Osteoblast (primary cell): ENCODE data around the gene C15orf62. TPM values are rescaled to one million over a fixed set of nuclear protein-coding genes. Genes with fewer than 3 reads are reported as not detected.

Experiments used
- DNase-seq: peaks from one replicate; pipeline ENCODE4 v3.0.0; 2011; ENCODE audit warnings: low spot score, mixed read lengths; ENCODE audit not compliant: insufficient read length; ENCODE audit errors: missing footprints
- H2AFZ ChIP-seq: 2 replicates; pipeline ENCODE4 v1.6.0; 2011; ENCODE audit warnings: mild to moderate bottlenecking, low read length
- H3K27ac ChIP-seq: 2 replicates; pipeline ENCODE4 v1.5.1; 2011; ENCODE audit warnings: mild to moderate bottlenecking, low read depth, low read length, moderate library complexity
- H3K27me3 ChIP-seq: 2 replicates; pipeline ENCODE4 v1.6.0; 2012; ENCODE audit warnings: mild to moderate bottlenecking, control low read depth, inconsistent platforms, low read length, moderate library complexity; ENCODE audit not compliant: insufficient read depth
- H3K36me3 ChIP-seq: 2 replicates; pipeline ENCODE4 v1.5.1; 2011; ENCODE audit warnings: mild to moderate bottlenecking, low read length, control low read depth, moderate library complexity; ENCODE audit not compliant: insufficient read depth
- H3K4me1 ChIP-seq: 2 replicates; pipeline ENCODE4 v1.5.1; 2011; ENCODE audit warnings: mild to moderate bottlenecking, low read length, control low read depth, moderate library complexity; ENCODE audit not compliant: insufficient read depth
- H3K4me2 ChIP-seq: 2 replicates; pipeline ENCODE4 v1.6.0; 2011; ENCODE audit warnings: mild to moderate bottlenecking, low read length; ENCODE audit not compliant: insufficient read depth
- H3K4me3 ChIP-seq: fragments of 200-600 bp; sonication (generic); 3 replicates; pipeline ENCODE4 v1.5.1; 2012; ENCODE audit warnings: mild to moderate bottlenecking, low read length, inconsistent platforms; ENCODE audit not compliant: insufficient read depth
- H3K79me2 ChIP-seq: 2 replicates; pipeline ENCODE4 v1.6.0; 2012; ENCODE audit warnings: mild to moderate bottlenecking, low read length, control low read depth, inconsistent platforms; ENCODE audit not compliant: insufficient read depth
- H3K9me3 ChIP-seq: 2 replicates; pipeline ENCODE4 v1.5.1; 2011; ENCODE audit warnings: low read depth, low read length, control low read depth
- H4K20me1 ChIP-seq: 2 replicates; pipeline ENCODE4 v1.6.0; 2012; ENCODE audit warnings: mild to moderate bottlenecking, low read length, control low read depth; ENCODE audit not compliant: insufficient read depth
- total RNA-seq: library from RNA; depleted of rRNA; stranded (reverse); fragments of >200 nt; gene quantifications from 2 replicates; pipeline ENCODE4 v1.2.3, GENCODE V29; 2012
- TF ChIP-seq, protein P1 (sequence below): IDR thresholded peaks from 2 replicates; pipeline ENCODE4 v1.5.1; 2011; ENCODE audit warnings: mild to moderate bottlenecking, low read depth, low read length, moderate library complexity; ENCODE audit errors: extremely low read depth

Gene C15orf62
- total RNA-seq, 1 donor = under 0.01 TPM

DNA sequence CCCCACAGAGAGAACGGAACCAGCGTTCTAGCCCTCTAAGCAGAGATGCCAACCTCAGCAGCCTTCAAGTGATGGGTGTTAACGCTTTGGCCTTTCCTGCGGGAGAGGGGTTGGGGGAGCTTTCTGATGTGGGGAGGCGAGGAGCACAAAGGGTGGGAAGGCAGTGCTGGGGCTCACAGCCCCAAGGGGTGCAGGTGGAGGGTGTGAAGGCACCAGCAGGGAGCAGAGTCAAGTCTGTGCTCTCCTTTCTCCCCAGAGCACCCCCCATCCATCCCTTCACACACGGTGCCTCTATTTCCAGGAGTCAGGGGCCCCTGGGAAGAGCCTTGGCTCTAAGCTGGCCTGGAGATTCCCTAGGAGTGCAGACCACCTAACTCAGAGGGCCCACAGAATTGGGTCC lies 4.1 kb downstream of the C15orf62 start:
- Histone ChIP-seq H3K4me1 (peaks cover 11% of the 10 kb centered on the region), H3K9me3 (no peaks in the 10 kb centered on the region), H3K27ac (no peak overlapping the region), H3K79me2 (no peaks in the 10 kb centered on the region), H3K4me2 (no peak overlapping the region), H3K4me3 (no peak overlapping the region), H2AFZ (no peak overlapping the region), H3K36me3 (peaks cover 62% of the 10 kb centered on the region), H4K20me1 (peaks cover 9% of the 10 kb centered on the region), H3K27me3 (no peaks in the 10 kb centered on the region)
- no peak for DNase-seq
- TF ChIP-seq, protein P1, sequence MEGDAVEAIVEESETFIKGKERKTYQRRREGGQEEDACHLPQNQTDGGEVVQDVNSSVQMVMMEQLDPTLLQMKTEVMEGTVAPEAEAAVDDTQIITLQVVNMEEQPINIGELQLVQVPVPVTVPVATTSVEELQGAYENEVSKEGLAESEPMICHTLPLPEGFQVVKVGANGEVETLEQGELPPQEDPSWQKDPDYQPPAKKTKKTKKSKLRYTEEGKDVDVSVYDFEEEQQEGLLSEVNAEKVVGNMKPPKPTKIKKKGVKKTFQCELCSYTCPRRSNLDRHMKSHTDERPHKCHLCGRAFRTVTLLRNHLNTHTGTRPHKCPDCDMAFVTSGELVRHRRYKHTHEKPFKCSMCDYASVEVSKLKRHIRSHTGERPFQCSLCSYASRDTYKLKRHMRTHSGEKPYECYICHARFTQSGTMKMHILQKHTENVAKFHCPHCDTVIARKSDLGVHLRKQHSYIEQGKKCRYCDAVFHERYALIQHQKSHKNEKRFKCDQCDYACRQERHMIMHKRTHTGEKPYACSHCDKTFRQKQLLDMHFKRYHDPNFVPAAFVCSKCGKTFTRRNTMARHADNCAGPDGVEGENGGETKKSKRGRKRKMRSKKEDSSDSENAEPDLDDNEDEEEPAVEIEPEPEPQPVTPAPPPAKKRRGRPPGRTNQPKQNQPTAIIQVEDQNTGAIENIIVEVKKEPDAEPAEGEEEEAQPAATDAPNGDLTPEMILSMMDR = no peak

DNA sequence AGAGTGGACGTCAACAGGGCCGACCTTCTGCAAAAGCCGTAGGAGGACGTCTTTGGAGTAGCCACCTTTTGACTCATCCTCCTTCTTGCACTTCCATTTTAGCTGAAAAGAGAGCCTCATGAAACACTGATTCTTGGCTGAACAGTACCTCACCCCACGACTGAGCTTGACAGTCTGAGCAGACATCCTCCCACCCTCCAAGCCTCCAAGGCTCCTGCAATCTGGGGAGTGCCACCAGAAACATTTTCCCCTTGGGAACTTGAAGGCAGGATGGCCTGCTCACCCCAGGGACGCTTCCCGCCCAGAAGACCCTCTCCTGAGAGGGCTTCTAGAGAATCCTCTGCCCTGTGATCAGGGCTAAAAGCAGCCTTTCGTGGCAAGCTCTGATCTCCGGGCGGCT lies 5.2 kb downstream of the C15orf62 start:
- no peak overlapping the region for H3K4me3 ChIP-seq
- no peak overlapping the region for H2AFZ ChIP-seq
- no peaks in the 10 kb centered on the region for H3K27me3 ChIP-seq
- H3K9me3 ChIP-seq = no peaks in the 10 kb centered on the region
- peaks cover 64% of the 10 kb centered on the region for H3K36me3 ChIP-seq
- no peak overlapping the region for H3K27ac ChIP-seq
- H4K20me1 ChIP-seq = peaks cover 5% of the 10 kb centered on the region
- H3K4me2 ChIP-seq = no peak overlapping the region
- H3K79me2 ChIP-seq = peaks cover 2% of the 10 kb centered on the region
- peaks cover 11% of the 10 kb centered on the region for H3K4me1 ChIP-seq
- TF ChIP-seq, protein P1 = no peak
- DNase-seq = no peak

DNA sequence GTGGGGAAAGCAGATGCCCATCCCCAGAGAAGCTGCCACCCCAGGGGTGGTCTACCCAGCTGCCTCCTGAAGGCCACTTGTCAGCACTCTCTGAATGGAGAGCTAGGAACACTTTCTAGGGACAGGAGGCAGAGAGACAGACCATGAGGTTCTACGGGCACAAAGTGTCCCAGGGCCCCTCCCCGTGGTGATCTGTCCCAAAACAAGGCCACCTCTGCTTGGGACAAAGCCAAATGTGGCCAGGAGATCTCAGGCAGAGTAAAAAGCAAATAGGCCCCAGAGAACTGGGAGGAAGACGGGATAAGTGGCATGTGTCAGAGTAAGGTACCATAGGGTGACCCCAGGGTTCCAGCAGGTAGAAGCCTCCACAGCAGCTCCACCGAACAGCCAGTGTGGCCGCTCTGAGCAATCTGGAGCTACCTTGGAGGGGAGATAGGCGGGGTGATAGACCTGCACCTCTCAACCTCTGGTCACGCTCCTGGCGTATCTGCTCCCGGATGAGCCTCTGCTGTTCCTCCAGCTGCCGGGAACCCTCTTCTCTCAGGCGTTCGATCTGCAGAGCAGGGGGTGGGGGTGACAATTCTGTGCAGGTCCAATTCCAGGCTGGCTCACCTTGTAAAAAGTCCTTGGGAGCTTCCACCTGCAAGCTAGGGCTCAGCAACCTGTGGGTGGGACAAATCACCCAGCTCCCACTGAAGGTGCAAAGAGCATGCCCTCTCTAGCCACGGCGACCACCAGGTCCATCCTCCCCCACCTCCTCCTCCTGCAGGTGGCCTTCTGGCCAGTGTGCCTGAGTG lies 6.2 kb downstream of the C15orf62 start:
- Histone ChIP-seq H3K79me2 (peaks cover 5% of the 10 kb centered on the region), H4K20me1 (peaks cover 4% of the 10 kb centered on the region), H3K27me3 (no peaks in the 10 kb centered on the region), H3K4me1 (peaks cover 11% of the 10 kb centered on the region), H3K4me3 (no peak overlapping the region), H3K27ac (peak overlapping the region; percentile 72), H3K36me3 (peaks cover 62% of the 10 kb centered on the region), H3K4me2 (peak overlapping the region; percentile 27), H3K9me3 (no peaks in the 10 kb centered on the region), H2AFZ (no peak overlapping the region)
- TF ChIP-seq, protein P1 = no peak
- DNase-seq = no peak

DNA sequence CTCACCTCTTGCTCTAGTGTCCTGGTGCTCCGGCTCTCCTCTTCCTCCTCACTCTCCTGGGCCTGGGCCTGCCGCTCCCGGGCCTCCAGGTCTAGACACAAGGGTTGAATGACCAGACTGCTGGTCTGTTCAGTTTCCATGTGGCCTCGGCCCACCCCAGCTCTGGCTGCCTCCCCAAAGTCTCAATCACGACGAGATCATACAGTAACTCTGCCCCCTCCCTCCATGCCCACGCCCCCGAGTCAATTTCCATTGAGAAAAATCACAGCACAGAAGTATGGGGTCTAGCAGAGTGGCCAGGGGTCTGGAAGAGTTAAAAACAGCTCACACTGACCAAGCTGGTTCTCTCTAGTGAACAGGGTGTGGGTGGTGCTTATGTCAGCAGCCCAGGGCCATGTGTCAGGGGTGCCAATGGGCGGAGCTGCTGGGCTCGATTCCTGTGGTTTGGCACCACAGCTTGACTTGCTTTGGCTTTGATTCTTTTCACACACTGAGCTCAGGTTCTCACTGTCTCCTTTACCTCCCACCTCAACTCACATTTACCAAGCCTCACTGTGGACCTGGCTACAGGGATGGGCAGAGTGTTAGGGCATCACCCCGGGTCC lies 6.9 kb downstream of the C15orf62 start:
- Histone ChIP-seq H3K79me2 (peaks cover 5% of the 10 kb centered on the region), H3K36me3 (peaks cover 56% of the 10 kb centered on the region), H4K20me1 (peaks cover 4% of the 10 kb centered on the region), H3K4me1 (peaks cover 11% of the 10 kb centered on the region), H3K4me2 (peak overlapping the region; percentile 27), H3K9me3 (no peaks in the 10 kb centered on the region), H3K27me3 (no peaks in the 10 kb centered on the region), H3K27ac (peak overlapping the region; percentile 72), H3K4me3 (no peak overlapping the region), H2AFZ (no peak overlapping the region)
- peak; percentile 98 for DNase-seq
- TF ChIP-seq, protein P1 = no peak
